ENCODE data around the gene CA9. TPM values are rescaled to one million over a fixed set of nuclear protein-coding genes. Genes with fewer than 3 reads are reported as not detected.

Gene CA9
- total and polyA plus RNA-seq, 9 of the 15 experiments (the other 6 are each of a cell fraction or from before 2014, with no cell fraction given) = 0.15 to 10.6 (median 0.60) TPM; not detected in 4

DNA sequence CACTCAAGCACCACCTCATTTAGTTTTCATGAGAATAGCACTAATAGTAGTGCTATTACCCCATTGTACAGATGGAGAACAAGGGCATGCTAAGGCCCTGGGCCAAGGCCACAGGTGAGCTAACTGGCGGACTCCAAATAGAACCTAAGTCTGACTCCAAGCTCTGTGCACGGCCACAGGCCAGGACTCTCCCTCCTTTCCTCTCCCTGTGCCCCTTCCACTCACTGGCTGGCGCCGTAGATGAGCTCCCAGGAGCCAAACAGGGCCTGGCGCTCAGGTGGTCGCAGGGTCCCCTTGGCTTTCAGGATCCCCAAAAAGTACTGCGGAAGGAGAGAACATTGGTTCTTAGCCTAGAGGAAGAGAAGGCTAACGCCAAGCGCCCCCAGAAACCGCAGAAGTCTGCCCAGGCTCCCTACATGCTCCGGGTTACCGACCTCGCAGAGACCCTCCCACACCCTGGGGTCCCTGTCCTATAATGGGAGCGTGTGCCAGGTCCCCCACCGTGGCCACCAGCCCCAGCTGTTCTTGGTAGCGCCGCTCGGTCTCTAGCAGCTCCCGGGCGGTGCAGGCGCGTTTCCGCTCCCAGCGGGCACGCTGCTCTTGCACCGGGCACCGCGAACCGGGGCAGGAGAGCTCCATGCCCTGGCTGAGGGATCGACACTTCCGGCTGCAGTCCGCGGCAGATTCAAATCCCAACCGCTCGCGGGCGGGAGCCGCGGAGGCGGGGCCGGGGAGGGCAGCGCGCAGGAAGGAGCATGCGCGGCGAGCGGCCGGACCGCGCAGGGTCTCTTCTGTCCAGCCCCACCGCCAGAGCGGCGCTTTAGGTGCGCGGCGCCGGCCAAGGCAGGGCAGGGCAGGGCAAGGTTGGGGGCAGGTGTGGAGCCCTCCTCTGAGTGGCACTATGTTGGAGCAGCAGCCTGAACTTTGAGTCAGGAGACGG, 8.9 kb upstream of the CA9 start, which contains the start of gene ARHGEF39 (continued):
- no peak for TF ChIP-seq DEAF1 (CRISPR knock-in tag; IDR thresholded peaks at IDR 0.05)
- 0 out of 2 replicates have a peak, but pooled peaks have one; percentile 9 for TF ChIP-seq JUN (IDR thresholded peaks at IDR 0.05; ENCODE audit: borderline replicate concordance, low read depth, low read length)
- no peak for TF ChIP-seq JUN (CRISPR knock-in tag; IDR thresholded peaks at IDR 0.05; ENCODE audit: borderline replicate concordance)
- peak; percentile 91 for TF ChIP-seq EP400 (IDR thresholded peaks at IDR 0.05)
- TF ChIP-seq, protein P1, sequence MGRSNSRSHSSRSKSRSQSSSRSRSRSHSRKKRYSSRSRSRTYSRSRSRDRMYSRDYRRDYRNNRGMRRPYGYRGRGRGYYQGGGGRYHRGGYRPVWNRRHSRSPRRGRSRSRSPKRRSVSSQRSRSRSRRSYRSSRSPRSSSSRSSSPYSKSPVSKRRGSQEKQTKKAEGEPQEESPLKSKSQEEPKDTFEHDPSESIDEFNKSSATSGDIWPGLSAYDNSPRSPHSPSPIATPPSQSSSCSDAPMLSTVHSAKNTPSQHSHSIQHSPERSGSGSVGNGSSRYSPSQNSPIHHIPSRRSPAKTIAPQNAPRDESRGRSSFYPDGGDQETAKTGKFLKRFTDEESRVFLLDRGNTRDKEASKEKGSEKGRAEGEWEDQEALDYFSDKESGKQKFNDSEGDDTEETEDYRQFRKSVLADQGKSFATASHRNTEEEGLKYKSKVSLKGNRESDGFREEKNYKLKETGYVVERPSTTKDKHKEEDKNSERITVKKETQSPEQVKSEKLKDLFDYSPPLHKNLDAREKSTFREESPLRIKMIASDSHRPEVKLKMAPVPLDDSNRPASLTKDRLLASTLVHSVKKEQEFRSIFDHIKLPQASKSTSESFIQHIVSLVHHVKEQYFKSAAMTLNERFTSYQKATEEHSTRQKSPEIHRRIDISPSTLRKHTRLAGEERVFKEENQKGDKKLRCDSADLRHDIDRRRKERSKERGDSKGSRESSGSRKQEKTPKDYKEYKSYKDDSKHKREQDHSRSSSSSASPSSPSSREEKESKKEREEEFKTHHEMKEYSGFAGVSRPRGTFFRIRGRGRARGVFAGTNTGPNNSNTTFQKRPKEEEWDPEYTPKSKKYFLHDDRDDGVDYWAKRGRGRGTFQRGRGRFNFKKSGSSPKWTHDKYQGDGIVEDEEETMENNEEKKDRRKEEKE (IDR thresholded peaks at IDR 0.05; ENCODE audit: borderline replicate concordance in 1 of 2, control insufficient read depth in 1 of 2, low read depth in 2 of 2, low read length in 1 of 2) = no peak
- peak; percentile 17; the same call in 1 of the 2 replicates for TF ChIP-seq CREM (IDR thresholded peaks at IDR 0.05; ENCODE audit: low read depth)

All from K562 (cell line).